Body of pancreas (tissue), 4 donors: ENCODE data around the gene NFATC4.

ENCODE experiments used
- POLR2A ChIP-seq, 3 donors: fragments of 450-650 bp; IDR thresholded peaks; one replicate each; pipeline ENCODE4 v1.6.1; 2016; ENCODE audit warnings: antibody characterized with exemption in 3 of 3, mild to moderate bottlenecking in 2 of 3
- TF ChIP-seq, protein P1 (sequence below), 7 experiments: fragments of 450-650 bp in 4 of 7; fragments of 200-600 bp in 3 of 7; sonication (generic) in 3 of 7; IDR thresholded peaks; one replicate each; pipeline ENCODE4 v1.5.1; 2016 to 2019; ENCODE audit warnings: antibody characterized with exemption in 7 of 7

DNA sequence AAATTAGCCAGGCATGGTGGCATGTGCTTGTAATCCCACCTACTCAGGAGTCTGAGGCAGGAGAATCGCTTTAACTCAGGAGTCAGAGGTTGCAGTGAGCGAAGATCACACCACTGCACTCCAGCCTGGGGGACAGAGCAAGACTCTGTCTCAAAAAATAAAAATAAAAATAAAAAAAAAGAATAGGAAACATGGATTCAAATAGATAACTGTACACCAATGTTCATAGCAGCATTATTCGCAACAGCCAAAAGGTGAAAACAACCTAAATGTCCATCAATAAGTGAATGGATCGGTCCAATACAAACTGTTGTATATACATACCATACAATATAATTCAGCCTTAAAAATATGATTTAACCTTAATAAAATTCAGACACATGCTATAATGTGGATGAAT lies 25.1 kb upstream of the NFATC4 start:
- TF ChIP-seq, protein P1, sequence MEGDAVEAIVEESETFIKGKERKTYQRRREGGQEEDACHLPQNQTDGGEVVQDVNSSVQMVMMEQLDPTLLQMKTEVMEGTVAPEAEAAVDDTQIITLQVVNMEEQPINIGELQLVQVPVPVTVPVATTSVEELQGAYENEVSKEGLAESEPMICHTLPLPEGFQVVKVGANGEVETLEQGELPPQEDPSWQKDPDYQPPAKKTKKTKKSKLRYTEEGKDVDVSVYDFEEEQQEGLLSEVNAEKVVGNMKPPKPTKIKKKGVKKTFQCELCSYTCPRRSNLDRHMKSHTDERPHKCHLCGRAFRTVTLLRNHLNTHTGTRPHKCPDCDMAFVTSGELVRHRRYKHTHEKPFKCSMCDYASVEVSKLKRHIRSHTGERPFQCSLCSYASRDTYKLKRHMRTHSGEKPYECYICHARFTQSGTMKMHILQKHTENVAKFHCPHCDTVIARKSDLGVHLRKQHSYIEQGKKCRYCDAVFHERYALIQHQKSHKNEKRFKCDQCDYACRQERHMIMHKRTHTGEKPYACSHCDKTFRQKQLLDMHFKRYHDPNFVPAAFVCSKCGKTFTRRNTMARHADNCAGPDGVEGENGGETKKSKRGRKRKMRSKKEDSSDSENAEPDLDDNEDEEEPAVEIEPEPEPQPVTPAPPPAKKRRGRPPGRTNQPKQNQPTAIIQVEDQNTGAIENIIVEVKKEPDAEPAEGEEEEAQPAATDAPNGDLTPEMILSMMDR (IDR thresholded peaks at IDR 0.05): no peak
- no peak for TF ChIP-seq POLR2A (IDR thresholded peaks at IDR 0.05)
